Transverse colon (tissue), 3 donors: ENCODE data around the gene TTC39C.

Experiments used
- POLR2A ChIP-seq: fragments of 450-650 bp; IDR thresholded peaks from one replicate; pipeline ENCODE4 v1.6.1; 2016; ENCODE audit warnings: antibody characterized with exemption, mild to moderate bottlenecking, moderate library complexity
- POLR2AphosphoS5 ChIP-seq, 3 donors: sonication (generic); formaldehyde crosslinking; IDR thresholded peaks; one replicate each; pipeline ENCODE4 v1.6.1; 2016; ENCODE audit warnings: antibody characterized with exemption in 3 of 3

DNA sequence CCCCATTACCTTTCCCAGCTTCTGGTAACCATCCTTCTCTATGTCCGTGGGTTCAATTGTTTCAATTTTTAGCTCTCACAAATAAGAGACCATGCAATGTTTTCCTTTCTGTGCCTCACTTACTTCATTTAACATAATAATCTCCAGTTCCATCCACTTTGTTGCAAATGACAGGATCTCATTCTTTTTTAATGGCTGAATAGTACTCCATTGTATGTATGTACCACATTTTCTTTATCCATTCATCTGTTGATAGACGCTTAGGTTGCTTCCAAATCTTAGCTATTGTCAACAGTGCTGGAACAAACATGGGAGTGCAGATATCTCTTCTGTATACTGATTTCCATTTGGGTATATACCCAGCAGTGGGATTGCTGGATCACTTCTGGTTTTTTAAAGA lies 126.1 kb downstream of the TTC39C start:
- TF ChIP-seq POLR2AphosphoS5 (IDR thresholded peaks at IDR 0.05): no peak
- TF ChIP-seq POLR2A: no peak
